Transverse colon (tissue), 4 donors: ENCODE results near the gene COPS8. TPM values are rescaled to one million over a fixed set of nuclear protein-coding genes. Genes with fewer than 3 reads are reported as not detected.

ENCODE experiments used
- DNase-seq: peaks from one replicate; pipeline ENCODE4 v3.0.0-alpha.2; 2019
- H3K27ac ChIP-seq, 4 donors: fragments of 200-600 bp; sonication (generic); 2 replicates each; pipeline ENCODE4 v1.5.1; 2016 to 2018; ENCODE audit warnings: inconsistent platforms in 4 of 4
- H3K27me3 ChIP-seq: fragments of 200-600 bp; sonication (generic); 2 replicates; pipeline ENCODE4 v1.5.1; 2017; ENCODE audit warnings: inconsistent platforms
- H3K36me3 ChIP-seq, 4 donors: fragments of 200-600 bp; sonication (generic); 2 replicates each; pipeline ENCODE4 v1.5.1; 2017 to 2019; ENCODE audit warnings: inconsistent platforms in 4 of 4
- H3K4me1 ChIP-seq, 4 donors: fragments of 200-600 bp; sonication (generic); 2 replicates each; pipeline ENCODE4 v1.5.1; 2017 to 2020; ENCODE audit warnings: inconsistent platforms in 4 of 4
- H3K4me3 ChIP-seq, 4 donors: fragments of 200-600 bp; sonication (generic); 1 replicate in 1 of 4; 2 replicates in 3 of 4; pipeline versions ENCODE4 v1.5.1 to v1.6.1; 2017 to 2019; ENCODE audit warnings: inconsistent platforms in 4 of 4
- H3K9me3 ChIP-seq, 2 donors: fragments of 200-600 bp; sonication (generic); 2 replicates each; pipeline ENCODE4 v1.5.1; 2017 to 2019; ENCODE audit warnings: inconsistent platforms in 2 of 2
- CTCF ChIP-seq, 5 experiments: fragments of 200-600 bp in 3 of 5; fragments of 450-650 bp in 2 of 5; sonication (generic) in 3 of 5; IDR thresholded peaks; 1 replicate in 2 of 5; 2 replicates in 3 of 5; pipeline ENCODE4 v1.5.1; 2016 to 2017; ENCODE audit warnings: antibody characterized with exemption in 5 of 5, inconsistent platforms in 3 of 5, mild to moderate bottlenecking in 2 of 5, moderate library complexity in 1 of 5
- EP300 ChIP-seq: sonication (generic); formaldehyde crosslinking; IDR thresholded peaks from one replicate; pipeline ENCODE4 v1.6.1; 2017; ENCODE audit warnings: antibody characterized with exemption, low read depth
- POLR2A ChIP-seq: fragments of 450-650 bp; IDR thresholded peaks from one replicate; pipeline ENCODE4 v1.6.1; 2016; ENCODE audit warnings: antibody characterized with exemption, mild to moderate bottlenecking, moderate library complexity
- POLR2AphosphoS5 ChIP-seq, 3 donors: sonication (generic); formaldehyde crosslinking; IDR thresholded peaks; one replicate each; pipeline ENCODE4 v1.6.1; 2016; ENCODE audit warnings: antibody characterized with exemption in 3 of 3
- WGBS, 2 donors: methylation state at CpG; one replicate each; pipeline ENCODE4 v1.1.5; 2018; ENCODE audit warnings: low coverage in 1 of 2; 5-methylcytosine and 5-hydroxymethylcytosine counted together
- in situ Hi-C, 4 donors: fragments of 200-750 bp; cut with MboI; loops; one replicate each; pipeline versions ENCODE4 v1.15.0 to v1.15.1; 2017; ENCODE audit warnings: low sequenced_read_pairs in 3 of 4, low pct_ligation_motif_present in 1 of 4, low pct_unique_long_range_greater_than_20kb in 1 of 4
- intact Hi-C: fragments of 100-400 bp; cut with DNase I; formaldehyde crosslinking; loops from one replicate; pipeline ENCODE4 v1.15.1; 2023; ENCODE audit warnings: low total_unique reads
- total RNA-seq, 4 donors: library from RNA; depleted of rRNA; stranded (reverse); fragments of >200 nt; gene quantifications; one replicate each; pipeline ENCODE4 v1.1.0, GENCODE V29; 2016

COPS8 gene
- total RNA-seq, 4 donors from 2014 or later, result 10.3 to 43.0 (median 35.4) TPM

GRCh38 chr2:237131749-237132533, 46.3 kb downstream of the COPS8 start:
- Histone ChIP-seq H3K9me3 (no peaks in the 10 kb centered on the region), H3K27ac (peak overlapping the region in 1 of 4 donors; percentile 15), H3K36me3 (no peaks in the 10 kb centered on the region), H3K4me3 (no peak overlapping the region), H3K27me3 (no peaks in the 10 kb centered on the region), H3K4me1 (peaks cover 0 to 12% (median 8%) of the 10 kb centered on the region in 4 donors)
- TF ChIP-seq CTCF (IDR thresholded peaks at IDR 0.05), result no peak
- no peak for TF ChIP-seq POLR2AphosphoS5 (IDR thresholded peaks at IDR 0.05)
- no peak for TF ChIP-seq POLR2A
- no peak for TF ChIP-seq EP300
- no peak for DNase-seq
- in situ Hi-C loops (no loop called here), intact Hi-C loops (no loop called here)
- WGBS, 2 donors, result 55 to 57% methylated on average over 6 of the region's 6 CpGs

GRCh38 chr2:237132799-237133198, 47.1 kb downstream of the COPS8 start:
- intact Hi-C loops, result no loop called here
- DNase-seq, result no peak
- Histone ChIP-seq H3K9me3 (no peaks in the 10 kb centered on the region), H3K4me1 (peaks cover 0 to 9% (median 3%) of the 10 kb centered on the region in 4 donors), H3K27me3 (no peaks in the 10 kb centered on the region), H3K4me3 (no peak overlapping the region), H3K36me3 (no peaks in the 10 kb centered on the region), H3K27ac (no peak overlapping the region)
- in situ Hi-C loops, result no loop called here
- no peak for TF ChIP-seq POLR2AphosphoS5 (IDR thresholded peaks at IDR 0.05)
- no peak for TF ChIP-seq POLR2A
- TF ChIP-seq EP300, result no peak
- peak in 3 of 5 experiments; percentile 14 to 24 (median 15) for TF ChIP-seq CTCF (IDR thresholded peaks at IDR 0.05)
- 37 to 46% methylated on average over 5 of the region's 5 CpGs for WGBS, 2 donors

- no peaks in the 10 kb centered on the region for H3K4me1 ChIP-seq
- no peak for TF ChIP-seq EP300
- TF ChIP-seq CTCF (IDR thresholded peaks at IDR 0.05), result no peak
- no peak for TF ChIP-seq POLR2AphosphoS5 (IDR thresholded peaks at IDR 0.05)
- no peak for TF ChIP-seq POLR2A
- DNase-seq, result no peak
- intact Hi-C loops, result no loop called here
- 65 to 73% methylated on average over 4 of the region's 4 CpGs for WGBS, 2 donors
- no peaks in the 10 kb centered on the region for H3K36me3 ChIP-seq
- H3K27ac ChIP-seq, result peak overlapping the region in 2 of 4 donors; percentile 16 to 18
- no peaks in the 10 kb centered on the region for H3K27me3 ChIP-seq
- no peak overlapping the region for H3K4me3 ChIP-seq
- in situ Hi-C loops, result no loop called here
- H3K9me3 ChIP-seq, result no peaks in the 10 kb centered on the region
Observed at GRCh38 chr2:237134321-237135230, 48.9 kb downstream of the COPS8 start.

- no peak for DNase-seq
- H3K27ac ChIP-seq, result no peak overlapping the region
- TF ChIP-seq POLR2A (no peak), CTCF (IDR thresholded peaks at IDR 0.05) (no peak), POLR2AphosphoS5 (IDR thresholded peaks at IDR 0.05) (no peak), EP300 (no peak)
- whole genome bisulfite sequencing, 2 donors, result 89 to 94% methylated on average over 8 to 9 of the region's 9 CpGs
- H3K9me3 ChIP-seq, result no peaks in the 10 kb centered on the region
- no peaks in the 10 kb centered on the region for H3K36me3 ChIP-seq
- intact Hi-C loops (no loop called here), in situ Hi-C loops (no loop called here)
- H3K4me3 ChIP-seq, result no peak overlapping the region
- no peaks in the 10 kb centered on the region for H3K27me3 ChIP-seq
- no peaks in the 10 kb centered on the region for H3K4me1 ChIP-seq
Observed at GRCh38 chr2:237136824-237137223, 51.1 kb downstream of the COPS8 start.
